Measurements from ENCODE around the gene S100A10. TPM values are rescaled to one million over a fixed set of nuclear protein-coding genes. Genes with fewer than 3 reads are reported as not detected.

Gene S100A10
- total and polyA plus RNA-seq, 2 of the 4 experiments (the other 2 are of a cell fraction) = 86.0 to 277 TPM

DNA sequence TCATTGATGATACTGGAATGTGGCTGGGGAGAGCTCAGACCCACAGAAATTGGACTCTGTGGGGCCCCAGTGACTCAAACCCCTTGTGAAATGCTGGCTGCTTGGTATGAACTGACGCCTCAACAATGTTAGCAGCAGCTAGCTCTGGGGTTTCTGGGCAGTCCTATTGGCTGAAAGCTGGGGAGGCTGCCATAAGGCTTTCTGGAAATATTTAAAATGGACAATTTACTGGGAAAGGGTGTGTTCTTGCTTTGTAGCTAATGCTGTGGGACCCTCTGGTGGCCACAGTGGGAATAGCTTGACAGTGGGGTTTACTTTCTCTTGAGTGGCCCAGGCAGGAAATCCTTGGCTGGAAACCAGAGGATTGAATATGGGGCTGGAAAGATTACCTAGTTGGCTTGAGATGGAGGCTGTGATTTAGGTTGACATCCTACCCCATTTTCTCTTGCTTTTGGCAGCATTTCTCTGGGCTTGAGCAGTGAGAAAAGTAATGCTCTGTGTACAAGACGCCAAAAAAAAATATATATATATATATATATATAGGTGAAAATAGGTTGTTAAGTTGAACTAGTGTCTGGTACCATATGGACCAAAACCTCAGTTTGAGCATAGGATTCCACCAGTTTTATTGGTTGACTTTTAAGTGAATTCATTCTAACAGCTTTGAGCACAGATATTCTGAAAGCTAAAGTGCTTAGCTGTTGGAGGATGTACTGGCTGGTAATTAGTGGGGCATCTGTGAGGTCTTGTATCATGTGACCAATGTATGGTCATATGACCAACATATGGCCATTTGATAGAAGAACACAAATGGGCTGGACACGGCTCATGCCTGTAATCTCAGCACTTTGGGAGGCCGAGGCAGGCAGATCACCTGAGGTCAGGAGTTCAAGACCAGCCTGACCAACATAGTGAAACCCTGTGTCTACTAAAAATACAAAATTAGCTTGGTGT is 8.2 kb upstream of the S100A10 start (continued):
- no peak for TF ChIP-seq MAFK (IDR thresholded peaks at IDR 0.05; ENCODE audit: low read depth, low read length)
- TF ChIP-seq, protein P1, sequence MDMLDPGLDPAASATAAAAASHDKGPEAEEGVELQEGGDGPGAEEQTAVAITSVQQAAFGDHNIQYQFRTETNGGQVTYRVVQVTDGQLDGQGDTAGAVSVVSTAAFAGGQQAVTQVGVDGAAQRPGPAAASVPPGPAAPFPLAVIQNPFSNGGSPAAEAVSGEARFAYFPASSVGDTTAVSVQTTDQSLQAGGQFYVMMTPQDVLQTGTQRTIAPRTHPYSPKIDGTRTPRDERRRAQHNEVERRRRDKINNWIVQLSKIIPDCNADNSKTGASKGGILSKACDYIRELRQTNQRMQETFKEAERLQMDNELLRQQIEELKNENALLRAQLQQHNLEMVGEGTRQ (IDR thresholded peaks at IDR 0.05; ENCODE audit: low read depth, low read length) = peak; percentile 36; the same call in 1 of the 2 replicates

Data from IMR-90 (cell line).